ENCODE results near the gene TWF1. TPM values are rescaled to one million over a fixed set of nuclear protein-coding genes. Genes with fewer than 3 reads are reported as not detected.

Gene TWF1
- total RNA-seq, 1 experiment from 2014 or later, result 203 TPM

DNA sequence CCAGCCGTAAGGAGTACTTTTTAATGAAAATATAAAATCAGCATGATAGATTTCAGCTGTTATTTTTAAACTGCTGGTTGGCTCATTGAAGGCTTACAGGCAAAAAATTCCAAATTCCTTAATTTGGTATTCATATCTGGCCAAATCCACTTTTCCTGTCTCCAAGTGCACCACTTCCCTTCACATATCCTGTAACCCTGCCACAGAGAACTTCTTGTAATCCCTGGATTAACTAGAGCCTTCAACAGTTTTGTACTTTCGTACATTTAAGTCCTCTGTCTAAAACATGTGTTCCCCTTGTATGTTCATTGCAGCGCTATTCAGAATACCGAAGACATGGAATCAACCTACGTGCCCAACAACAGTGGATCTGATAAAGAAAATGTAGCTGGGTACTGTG lies 57.1 kb downstream of the TWF1 start:
- H3K36me3 ChIP-seq, result peaks cover 17% of the 10 kb centered on the region
- no peak for DNase-seq (ENCODE audit: low read depth in 1 of 2, low spot score in 2 of 2)
- H3K27ac ChIP-seq, result no peak overlapping the region
- H3K4me3 ChIP-seq, result no peak overlapping the region
- H3K9me3 ChIP-seq (replicated peaks), result no peaks in the 10 kb centered on the region
- H3K27me3 ChIP-seq (replicated peaks), result no peaks in the 10 kb centered on the region
- H3K4me1 ChIP-seq (replicated peaks), result no peaks in the 10 kb centered on the region

DNA sequence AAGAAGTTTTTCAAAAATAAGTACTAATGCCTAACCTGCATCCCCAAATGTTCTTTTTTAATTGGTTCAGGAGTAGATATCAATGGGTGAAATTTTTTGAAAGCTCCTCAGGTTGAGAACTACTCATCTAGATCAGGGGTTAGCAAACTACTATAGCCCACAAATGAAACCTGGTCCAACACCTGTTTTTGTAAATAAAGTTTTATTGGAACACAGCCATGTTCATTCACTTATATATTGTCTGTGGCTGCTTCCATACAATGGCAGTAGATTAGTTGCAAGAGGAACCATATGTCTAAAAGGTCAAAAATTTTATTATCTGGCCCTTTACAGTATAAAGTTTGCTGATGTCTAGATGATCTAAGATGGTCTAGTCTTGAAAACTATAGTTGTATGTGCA lies 61.3 kb downstream of the TWF1 start:
- Histone ChIP-seq H3K4me1 (replicated peaks) (peaks cover 4% of the 10 kb centered on the region; the same call in 1 of the 2 replicates), H3K36me3 (peaks cover 17% of the 10 kb centered on the region; the same call in 1 of the 2 replicates), H3K27ac (no peak overlapping the region), H3K27me3 (replicated peaks) (no peaks in the 10 kb centered on the region), H3K4me3 (no peak overlapping the region), H3K9me3 (replicated peaks) (no peaks in the 10 kb centered on the region)
- DNase-seq (ENCODE audit: low read depth in 1 of 2, low spot score in 2 of 2), result no peak

Other genes with a start within 250 kb of the TWF1 start
- gene PUS7L, start 47.5 kb downstream of the TWF1 start, total RNA-seq (2014; rRNA removed; shearing (Covaris generic)), result 16.0 and 16.5 TPM in 2 replicates
- 19.2 and 25.8 TPM in 2 replicates for gene IRAK4, start 47.4 kb downstream of the TWF1 start, total RNA-seq (2014; rRNA removed; shearing (Covaris generic))
- 1.2 and 8.2 TPM in 2 replicates for gene TMEM117, start 29.8 kb upstream of the TWF1 start, total RNA-seq (2014; rRNA removed; shearing (Covaris generic))